A549 (cell line): ENCODE data around the gene HASPIN. TPM values are rescaled to one million over a fixed set of nuclear protein-coding genes. Genes with fewer than 3 reads are reported as not detected.
A peak's percentile ranks its signal among the peaks of the same experiment; 100 is the strongest.

ENCODE experiments used
- ATAC-seq, 2 experiments: fragments of 200-7000 bp in 1 of 2; fragments of >200 bp in 1 of 2; cut with Nextera tagmentation in 1 of 2; cut with Tn5 transposase in 1 of 2; 3 replicates each; pipeline versions ENCODE4 v1.8.0 to v1.9.1; 2018 to 2020; ENCODE audit warnings: mild to moderate bottlenecking in 1 of 2, moderate library complexity in 1 of 2
- CTCF ChIA-PET: fragments of 300-600 bp; sonication (Branson Sonifier 250); formaldehyde crosslinking; extraction: SDS; loops from one replicate; lab custom pipeline; 2021; ENCODE audit warnings: antibody characterized with exemption, inconsistent platforms; lab: Yijun Ruan, JAX
- POLR2A ChIA-PET: fragments of 350-600 bp; formaldehyde crosslinking; extraction: SDS; loops from one replicate; lab custom pipeline; 2021; ENCODE audit warnings: antibody characterized with exemption, inconsistent platforms; lab: Yijun Ruan, JAX
- DNase-seq, 2 experiments: peaks; one replicate each; pipeline versions ENCODE4 v3.0.0 to v3.0.0-alpha.2; 2011 to 2016; ENCODE audit warnings: low read depth in 1 of 2, low spot score in 1 of 2
- FAIRE-seq: peaks from 2 replicates; lab custom pipeline; 2011; peaks lifted over from hg19 to GRCh38; lab: Jason Lieb, UNC
- H3K27ac ChIP-seq, 2 experiments: fragments of >200 bp; sonication (Bioruptor Twin); formaldehyde crosslinking; 3 replicates each; pipeline ENCODE4 v1.5.1; 2016 to 2017
- H3K4me1 ChIP-seq: fragments of >200 bp; sonication (Bioruptor Twin); formaldehyde crosslinking; 3 replicates; pipeline ENCODE4 v1.6.1; 2016
- H3K4me2 ChIP-seq: fragments of >200 bp; sonication (Bioruptor Twin); formaldehyde crosslinking; 3 replicates; pipeline ENCODE4 v1.6.1; 2016
- H3K4me3 ChIP-seq: fragments of >200 bp; sonication (Bioruptor Twin); formaldehyde crosslinking; 3 replicates; pipeline ENCODE4 v1.5.1; 2016
- H3K9me3 ChIP-seq: fragments of >200 bp; sonication (Bioruptor Twin); formaldehyde crosslinking; 3 replicates; pipeline ENCODE4 v1.6.1; 2016
- BCL3 ChIP-seq: fragments of >200 bp; sonication (Bioruptor Twin); formaldehyde crosslinking; IDR thresholded peaks from 3 replicates; pipeline ENCODE4 v1.6.1; 2016
- CEBPB ChIP-seq, 2 experiments: fragments of >200 bp in 1 of 2; sonication (Bioruptor Twin) in 1 of 2; formaldehyde crosslinking in 1 of 2; IDR thresholded peaks; 2 replicates each; pipeline ENCODE4 v1.6.1; 2012 to 2016
- EHMT2 ChIP-seq: fragments of 200-600 bp; sonication (generic); IDR thresholded peaks from 2 replicates; pipeline ENCODE4 v1.6.1; 2016; ENCODE audit warnings: antibody characterized with exemption, low read depth, mild to moderate bottlenecking, moderate library complexity
- ELK1 ChIP-seq: fragments of 150-350 bp; IDR thresholded peaks from 2 replicates; pipeline ENCODE4 v1.6.1; 2014; ENCODE audit warnings: low read depth, mild to moderate bottlenecking, low read length
- GATA3 ChIP-seq: IDR thresholded peaks from 2 replicates; pipeline ENCODE4 v1.6.1; 2012; ENCODE audit warnings: borderline replicate concordance
- HEYL ChIP-seq: fragments of 250-450 bp; sonication (Bioruptor Pico); IDR thresholded peaks from 2 replicates; pipeline ENCODE4 v1.8.0; 2021; ENCODE audit warnings: mild to moderate bottlenecking, moderate library complexity
- HMGXB4 ChIP-seq: fragments of 250-450 bp; sonication (Bioruptor Pico); IDR thresholded peaks from 2 replicates; pipeline ENCODE4 v1.5.0; 2021; ENCODE audit warnings: mild to moderate bottlenecking, moderate library complexity, borderline replicate concordance
- JUN ChIP-seq, 2 experiments: fragments of >200 bp; sonication (Bioruptor Twin); formaldehyde crosslinking; IDR thresholded peaks; 2 replicates in 1 of 2; 3 replicates in 1 of 2; pipeline ENCODE4 v1.6.1; 2016 to 2017
- JUNB ChIP-seq: fragments of >200 bp; sonication (Bioruptor Twin); formaldehyde crosslinking; IDR thresholded peaks from 2 replicates; pipeline ENCODE4 v1.6.1; 2016
- MAX ChIP-seq: IDR thresholded peaks from 2 replicates; pipeline ENCODE4 v1.6.1; 2012
- PBX3 ChIP-seq: IDR thresholded peaks from 2 replicates; pipeline ENCODE4 v1.6.1; 2012
- PHF8 ChIP-seq: fragments of 200-600 bp; sonication (generic); IDR thresholded peaks from 2 replicates; pipeline ENCODE4 v1.6.1; 2016; ENCODE audit warnings: low read depth, mild to moderate bottlenecking, antibody characterized with exemption, moderate library complexity, borderline replicate concordance
- POLR2A ChIP-seq: IDR thresholded peaks from 2 replicates; pipeline ENCODE4 v1.6.1; 2012; ENCODE audit warnings: mild to moderate bottlenecking, low read length
- POLR2AphosphoS2 ChIP-seq: conservative IDR thresholded peaks from 2 replicates; pipeline ENCODE4 v1.6.1; 2012; ENCODE audit warnings: low read length, improper control_type of control experiment, inconsistent platforms
- RARB ChIP-seq: fragments of 250-450 bp; sonication (Bioruptor Pico); IDR thresholded peaks from 2 replicates; pipeline ENCODE4 v1.8.0; 2021; ENCODE audit warnings: mild to moderate bottlenecking, moderate library complexity
- RFX5 ChIP-seq: fragments of 450-650 bp; IDR thresholded peaks from 2 replicates; pipeline ENCODE4 v1.7.1; 2014; ENCODE audit warnings: antibody characterized with exemption, mild to moderate bottlenecking, moderate library complexity
- RNF2 ChIP-seq: fragments of 200-600 bp; sonication (generic); IDR thresholded peaks from 2 replicates; pipeline ENCODE4 v1.6.1; 2016; ENCODE audit warnings: low read depth, mild to moderate bottlenecking, antibody characterized with exemption, moderate library complexity, borderline replicate concordance
- SMC3 ChIP-seq: fragments of >200 bp; sonication (Bioruptor Twin); formaldehyde crosslinking; IDR thresholded peaks from 3 replicates; pipeline ENCODE4 v1.6.1; 2018; ENCODE audit warnings: inconsistent platforms
- SREBF2 ChIP-seq: fragments of 450-650 bp; IDR thresholded peaks from 2 replicates; pipeline ENCODE4 v1.6.1; 2014; ENCODE audit warnings: mild to moderate bottlenecking, moderate library complexity
- TP53 ChIP-seq: fragments of 250-450 bp; sonication (Bioruptor Pico); IDR thresholded peaks from 2 replicates; pipeline ENCODE4 v1.5.0; 2021; ENCODE audit warnings: mild to moderate bottlenecking, moderate library complexity
- ZFP36 ChIP-seq: fragments of 450-650 bp; IDR thresholded peaks from 2 replicates; pipeline ENCODE4 v1.6.1; 2014; ENCODE audit warnings: borderline replicate concordance; ENCODE audit not compliant: partially characterized antibody
- WGBS: methylation state at CpG from one replicate; pipeline ENCODE4 v1.1.6; 2017; ENCODE audit errors: missing lambda C conversion rate; 5-methylcytosine and 5-hydroxymethylcytosine counted together
- polyA plus RNA-seq, 4 experiments: library from polyadenylated mRNA; depleted of rRNA in 3 of 4; stranded (reverse); fragments of >200 nt; fragmentation: RNase III in 1 of 4; extraction: RNeasy Plus Mini Kit Qiagen cat#74134 plus additional on column Dnase treatment in 1 of 4; gene quantifications; 2 replicates in 3 of 4; 3 replicates in 1 of 4; pipeline ENCODE4 v1.2.3, GENCODE V29; 2011 to 2017

HASPIN gene
- polyA plus RNA-seq, 2 of the 4 experiments (the other 2 are of a cell fraction), result 8.7 to 11.5 TPM

- CTCF ChIA-PET, result interaction anchor here (0.6 to 8.3 kb wide), 11 partner anchors 9 to 674 kb away, joined by 3 to 141 read pairs (median 4); partner anchors contain the start of genes NCBP3 and P2RX5
- DNase-seq, result no peak
Observed at GRCh38 chr17:3722716-3723115, 987 bp upstream of the HASPIN start.

GRCh38 chr17:3723188-3723555, 531 bp upstream of the HASPIN start:
- WGBS, result 3% methylated on average over 13 of the region's 13 CpGs
- 0 out of 2 replicates have a peak, but pooled peaks have one; percentile 11 for TF ChIP-seq TP53
- no peak for TF ChIP-seq PHF8
- TF ChIP-seq, all 56 proteins: peak for 1
- peak overlapping the region; percentile 88 to 89 for H3K27ac ChIP-seq
- DNase-seq (no peak), ATAC-seq (peak in 1 of 2 experiments; percentile 8; a peak in 3 of 6 replicates), FAIRE-seq (no peak)
- peaks cover 42% of the 10 kb centered on the region for H3K4me1 ChIP-seq
- ChIA-PET CTCF (interaction anchor here (0.8 to 8.3 kb wide), 10 partner anchors 9 to 674 kb away, joined by 3 to 141 read pairs (median 4); partner anchors contain the start of genes NCBP3 and P2RX5), POLR2A (interaction anchor here (0.5 to 2.1 kb wide), 10 partner anchors 13 to 123 kb away, joined by 3 to 17 read pairs (median 4); partner anchors contain the start of genes CTNS, EMC6, NCBP3 and SHPK)
- peak overlapping the region; percentile 79 for H3K4me2 ChIP-seq
- H3K4me3 ChIP-seq, result peak overlapping the region; percentile 60
- no peaks in the 10 kb centered on the region for H3K9me3 ChIP-seq

More at GRCh38 chr17:3722716-3723115, 987 bp upstream of the HASPIN start:
- ATAC-seq (no peak), FAIRE-seq (peak; percentile 7)
- Histone ChIP-seq H3K9me3 (no peaks in the 10 kb centered on the region), H3K27ac (peak overlapping the region; percentile 88 to 89), H3K4me1 (peaks cover 42% of the 10 kb centered on the region), H3K4me2 (peak overlapping the region; percentile 79), H3K4me3 (peak overlapping the region; percentile 60)
- TF ChIP-seq JUN (IDR thresholded peaks at IDR 0.05) (no peak), POLR2AphosphoS2 (no peak), MAX (no peak), CEBPB (IDR thresholded peaks at IDR 0.05) (no peak), ELK1 (no peak), ZFP36 (no peak)
- POLR2A ChIA-PET, result interaction anchor here (0.7 to 2.1 kb wide), 6 partner anchors 15 to 123 kb away, joined by 3 to 17 read pairs (median 4); partner anchors contain the start of genes CTNS, EMC6, NCBP3 and SHPK
- 45% methylated on average over 6 of the region's 6 CpGs for WGBS

GRCh38 chr17:3724378-3725077, 825 bp downstream of the HASPIN start:
- TF ChIP-seq RARB (no peak), RFX5 (no peak), JUNB (no peak), EHMT2 (no peak), HEYL (CRISPR knock-in tag) (no peak), POLR2AphosphoS2 (no peak), GATA3 (no peak), POLR2A (no peak), HMGXB4 (no peak), PBX3 (no peak), SREBF2 (no peak), RNF2 (no peak), SMC3 (no peak), BCL3 (no peak)
- ChIA-PET CTCF (interaction anchor here (1.1 to 8.3 kb wide), 5 partner anchors 13 to 680 kb away, joined by 3 to 141 read pairs (median 4); no protein-coding TSS in a partner anchor), POLR2A (interaction anchor here (1.0 to 2.1 kb wide), 3 partner anchors 12 to 71 kb away, joined by 3 to 17 read pairs (median 4); partner anchors contain the start of genes EMC6 and TAX1BP3)
- 24% methylated on average over 25 of the region's 27 CpGs for WGBS
- peak overlapping the region; percentile 96 for H3K4me2 ChIP-seq
- no peak for ATAC-seq
- H3K4me3 ChIP-seq, result peak overlapping the region; percentile 60
- H3K27ac ChIP-seq, result peak overlapping the region; percentile 88 to 89
- H3K4me1 ChIP-seq, result peaks cover 38% of the 10 kb centered on the region
- H3K9me3 ChIP-seq, result no peaks in the 10 kb centered on the region
- no peak for DNase-seq
- no peak for FAIRE-seq
